SK-N-SH (cell line): Measurements from ENCODE around the gene LRRC27. TPM values are rescaled to one million over a fixed set of nuclear protein-coding genes. Genes with fewer than 3 reads are reported as not detected.

Experiments
- CTCF ChIA-PET: fragments of 300-600, 350-600 bp; formaldehyde crosslinking; extraction: SDS; loops from one replicate; lab custom pipeline; 2021; lab: Yijun Ruan, JAX
- POLR2A ChIA-PET: fragments of 350-600 bp; sonication (Branson Sonifier 250); formaldehyde crosslinking; extraction: SDS; loops from one replicate; lab custom pipeline; 2020; ENCODE audit warnings: antibody characterized with exemption, inconsistent platforms; lab: Yijun Ruan, JAX
- DNase-seq: peaks from one replicate; pipeline ENCODE4 v3.0.0; 2012
- H2AFZ ChIP-seq: fragments of 200-600 bp; sonication (generic); 2 replicates; pipeline ENCODE4 v1.8.1; 2016; ENCODE audit warnings: antibody characterized with exemption, mild to moderate bottlenecking, low read depth
- H3F3A ChIP-seq: fragments of 200-600 bp; sonication (generic); replicated peaks from 2 replicates; pipeline ENCODE3; 2016; ENCODE audit warnings: antibody characterized with exemption, mild to moderate bottlenecking; ENCODE audit not compliant: insufficient read depth
- H3K27ac ChIP-seq, 2 experiments: fragments of 200-500 bp in 1 of 2; fragments of 200-600 bp in 1 of 2; sonication (Bioruptor generic) in 1 of 2; sonication (generic), shearing (Covaris generic) in 1 of 2; 2 replicates each; pipeline versions ENCODE4 v1.5.1 to v1.6.1; 2014 to 2016; ENCODE audit warnings: low read depth in 2 of 2, inconsistent platforms in 1 of 2, low read length in 1 of 2, mild to moderate bottlenecking in 1 of 2, mixed read lengths in 1 of 2
- H3K27me3 ChIP-seq: fragments of 200-600 bp; sonication (generic), shearing (Covaris generic); 2 replicates; pipeline ENCODE4 v1.6.1; 2016; ENCODE audit warnings: mixed run types; ENCODE audit not compliant: insufficient read depth
- H3K36me3 ChIP-seq, 2 experiments: fragments of 200-500 bp in 1 of 2; fragments of 200-600 bp in 1 of 2; sonication (Bioruptor generic) in 1 of 2; sonication (generic) in 1 of 2; replicated peaks in 1 of 2; 2 replicates each; pipeline versions ENCODE3 to v1.5.1; 2014 to 2016; ENCODE audit warnings: low read length in 1 of 2, mild to moderate bottlenecking in 1 of 2; ENCODE audit not compliant: insufficient read depth in 2 of 2, control insufficient read depth in 1 of 2
- H3K4me1 ChIP-seq, 2 experiments: fragments of 200-500 bp in 1 of 2; fragments of 200-600 bp in 1 of 2; sonication (Bioruptor generic) in 1 of 2; sonication (generic), shearing (Covaris generic) in 1 of 2; 2 replicates each; pipeline versions ENCODE4 v1.5.1 to v1.6.1; 2014 to 2016; ENCODE audit warnings: low read depth in 1 of 2, low read length in 1 of 2, mixed run types in 1 of 2; ENCODE audit not compliant: insufficient read depth in 2 of 2, control insufficient read depth in 1 of 2
- H3K4me2 ChIP-seq: fragments of 200-600 bp; sonication (generic), shearing (Covaris generic); 2 replicates; pipeline ENCODE4 v1.6.1; 2017; ENCODE audit warnings: mixed run types
- H3K4me3 ChIP-seq, 2 experiments: fragments of 200-500 bp in 1 of 2; fragments of 200-600 bp in 1 of 2; sonication (Bioruptor generic) in 1 of 2; sonication (generic), shearing (Covaris generic) in 1 of 2; 2 replicates each; pipeline versions ENCODE4 v1.5.1 to v1.8.1; 2014 to 2016; ENCODE audit warnings: low read depth in 2 of 2, inconsistent platforms in 1 of 2, low read length in 1 of 2, mild to moderate bottlenecking in 1 of 2, mixed read lengths in 1 of 2, moderate library complexity in 1 of 2
- H3K79me2 ChIP-seq: fragments of 200-600 bp; sonication (generic); 2 replicates; pipeline ENCODE4 v1.8.1; 2017; ENCODE audit warnings: mild to moderate bottlenecking; ENCODE audit not compliant: insufficient read depth
- H3K9ac ChIP-seq: fragments of 200-600 bp; sonication (generic); 2 replicates; pipeline ENCODE4 v1.6.1; 2017; ENCODE audit warnings: mixed run types
- H3K9me2 ChIP-seq: fragments of 200-600 bp; sonication (generic); 2 replicates; pipeline ENCODE4 v1.6.1; 2017; ENCODE audit warnings: mixed run types
- H3K9me3 ChIP-seq: fragments of 200-600 bp; sonication (generic); 2 replicates; pipeline ENCODE4 v1.6.1; 2017; ENCODE audit warnings: mixed run types, mild to moderate bottlenecking, moderate library complexity
- H4K20me1 ChIP-seq: fragments of 200-600 bp; sonication (generic); 2 replicates; pipeline ENCODE4 v1.6.1; 2017; ENCODE audit warnings: mild to moderate bottlenecking, mixed run types; ENCODE audit not compliant: insufficient read depth
- CHD2 ChIP-seq: fragments of 150-350 bp; IDR thresholded peaks from 2 replicates; pipeline ENCODE4 v1.6.1; 2018; ENCODE audit warnings: low read length; ENCODE audit not compliant: partially characterized antibody
- EP300 ChIP-seq, 2 experiments: IDR thresholded peaks; 2 replicates each; pipeline versions ENCODE4 v1.4.0 to v1.6.1; 2012; ENCODE audit warnings: borderline replicate concordance in 1 of 2, low read depth in 1 of 2, low read length in 1 of 2
- EZH2phosphoT487 ChIP-seq: fragments of 200-600 bp; sonication (generic); IDR thresholded peaks from 2 replicates; pipeline ENCODE4 v1.6.1; 2017; ENCODE audit warnings: low read depth, mixed run types, mild to moderate bottlenecking, antibody characterized with exemption, moderate library complexity, borderline replicate concordance
- FOXJ3 ChIP-seq: sonication (generic); formaldehyde crosslinking; IDR thresholded peaks from 2 replicates; pipeline ENCODE4 v1.5.1; 2020; ENCODE audit warnings: mild to moderate bottlenecking, missing genetic modification reagents
- NRF1 ChIP-seq: IDR thresholded peaks from 2 replicates; pipeline ENCODE4 v1.6.1; 2012; ENCODE audit warnings: low read depth, mild to moderate bottlenecking, low read length
- RAD21 ChIP-seq: IDR thresholded peaks from 2 replicates; pipeline ENCODE4 v1.6.1; 2012; ENCODE audit warnings: mild to moderate bottlenecking, low read length
- RCOR1 ChIP-seq: fragments of 150-350 bp; IDR thresholded peaks from 2 replicates; pipeline ENCODE4 v1.6.1; 2017; ENCODE audit warnings: antibody characterized with exemption, low read length
- SIN3A ChIP-seq: IDR thresholded peaks from 2 replicates; pipeline ENCODE4 v1.6.1; 2012; ENCODE audit warnings: low read depth, mild to moderate bottlenecking, low read length, moderate library complexity, borderline replicate concordance
- SMC3 ChIP-seq: IDR thresholded peaks from 2 replicates; pipeline ENCODE4 v1.6.1; 2012; ENCODE audit warnings: low read depth, low read length, improper control_type of control experiment
- TAF1 ChIP-seq: IDR thresholded peaks from 2 replicates; pipeline ENCODE4 v1.6.1; 2012; ENCODE audit warnings: low read depth, mild to moderate bottlenecking, low read length, moderate library complexity, borderline replicate concordance
- WGBS: methylation state at CpG from one replicate; pipeline ENCODE4 v1.1.6; 2017; ENCODE audit warnings: low lambda C conversion rate; 5-methylcytosine and 5-hydroxymethylcytosine counted together
- polyA plus RNA-seq, 3 experiments: library from polyadenylated mRNA; depleted of rRNA; stranded (reverse); fragments of >200 nt; gene quantifications; 2 replicates each; pipeline ENCODE4 v1.2.3, GENCODE V29; 2012
- TF ChIP-seq, protein P1 (sequence below): IDR thresholded peaks from 2 replicates; pipeline ENCODE4 v1.4.0; 2012; ENCODE audit warnings: low read depth, borderline replicate concordance
- TF ChIP-seq, protein P2 (sequence below): fragments of 200-600 bp; sonication (generic); IDR thresholded peaks from 2 replicates; pipeline ENCODE4 v1.6.1; 2017; ENCODE audit warnings: antibody characterized with exemption, mild to moderate bottlenecking, moderate library complexity
- TF ChIP-seq, protein P3 (sequence below): IDR thresholded peaks from 2 replicates; pipeline ENCODE4 v1.6.1; 2012; ENCODE audit warnings: mild to moderate bottlenecking, low read depth, low read length, moderate library complexity
- TF ChIP-seq, protein P4 (sequence below): IDR thresholded peaks from 2 replicates; pipeline ENCODE4; 2012
- TF ChIP-seq, protein P5 (sequence below): IDR thresholded peaks from 2 replicates; pipeline ENCODE4 v1.4.0; 2012; ENCODE audit warnings: low read depth

LRRC27 gene
- polyA plus RNA-seq, 1 of the 3 experiments (the other 2 are of a cell fraction), result 10.0 TPM

DNA sequence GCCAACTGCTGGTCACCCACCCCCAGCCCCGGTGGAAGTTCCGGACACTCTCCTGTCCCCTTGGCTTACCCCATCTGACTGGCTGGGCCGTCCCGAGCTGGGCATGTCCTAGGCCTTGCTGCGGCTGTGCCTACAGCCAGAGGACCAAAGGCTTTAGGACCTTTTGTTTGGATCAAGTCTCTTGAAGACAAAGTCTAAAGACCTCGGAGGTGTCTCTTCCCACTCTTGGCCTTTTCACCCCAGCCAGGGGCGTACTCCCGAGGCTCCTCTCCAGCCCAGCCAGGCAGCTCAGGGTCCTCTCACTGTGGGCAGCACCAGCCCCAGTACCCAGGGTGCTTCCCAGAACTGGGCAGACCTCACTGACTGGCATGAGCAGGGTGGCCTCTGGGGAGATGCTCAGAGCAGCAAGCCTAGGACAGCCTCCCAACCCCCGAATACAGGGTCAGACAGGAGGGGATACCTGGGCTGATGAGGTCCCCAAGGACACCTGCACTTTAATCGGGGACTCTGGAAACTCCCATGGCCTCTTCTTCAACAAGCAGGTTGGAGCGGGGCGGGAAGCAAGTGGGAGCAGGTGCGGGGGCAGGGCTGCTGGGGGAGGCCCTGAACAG lies 62.3 kb downstream of the LRRC27 start:
- Histone ChIP-seq H3K9ac (no peak overlapping the region), H3K4me3 (no peak overlapping the region), H3F3A (peaks cover 3% of the 10 kb centered on the region), H4K20me1 (no peaks in the 10 kb centered on the region), H3K36me3 (no peaks in the 10 kb centered on the region), H3K9me2 (no peaks in the 10 kb centered on the region), H3K4me1 (peaks cover 4 to 20% of the 10 kb centered on the region in 2 experiments; a peak in 2 of 4 replicates), H2AFZ (no peak overlapping the region), H3K79me2 (peaks cover 8% of the 10 kb centered on the region; the same call in 1 of the 2 replicates), H3K27ac (no peak overlapping the region), H3K4me2 (no peak overlapping the region), H3K9me3 (no peaks in the 10 kb centered on the region), H3K27me3 (no peaks in the 10 kb centered on the region)
- CTCF ChIA-PET, result interaction anchor here (1.0 kb wide), 1 partner anchor 65 kb away, joined by 4 read pairs; no protein-coding TSS in a partner anchor
- POLR2A ChIA-PET, result interaction anchor here (1.0 kb wide), 1 partner anchor 112 kb away, joined by 3 read pairs; no protein-coding TSS in a partner anchor
- DNase-seq, result no peak
- WGBS, result 96% methylated on average over 8 of the region's 13 CpGs
- TF ChIP-seq, protein P1, sequence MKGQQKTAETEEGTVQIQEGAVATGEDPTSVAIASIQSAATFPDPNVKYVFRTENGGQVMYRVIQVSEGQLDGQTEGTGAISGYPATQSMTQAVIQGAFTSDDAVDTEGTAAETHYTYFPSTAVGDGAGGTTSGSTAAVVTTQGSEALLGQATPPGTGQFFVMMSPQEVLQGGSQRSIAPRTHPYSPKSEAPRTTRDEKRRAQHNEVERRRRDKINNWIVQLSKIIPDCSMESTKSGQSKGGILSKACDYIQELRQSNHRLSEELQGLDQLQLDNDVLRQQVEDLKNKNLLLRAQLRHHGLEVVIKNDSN, result no peak
- TF ChIP-seq CHD2, result no peak
- TF ChIP-seq EP300 (IDR thresholded peaks at IDR 0.05; ENCODE audit: borderline replicate concordance in 1 of 2, low read depth in 1 of 2, low read length in 1 of 2), result no peak
- TF ChIP-seq RAD21, result no peak
- no peak for TF ChIP-seq RCOR1
- no peak for TF ChIP-seq EZH2phosphoT487
- no peak for TF ChIP-seq TAF1
- TF ChIP-seq, protein P2, sequence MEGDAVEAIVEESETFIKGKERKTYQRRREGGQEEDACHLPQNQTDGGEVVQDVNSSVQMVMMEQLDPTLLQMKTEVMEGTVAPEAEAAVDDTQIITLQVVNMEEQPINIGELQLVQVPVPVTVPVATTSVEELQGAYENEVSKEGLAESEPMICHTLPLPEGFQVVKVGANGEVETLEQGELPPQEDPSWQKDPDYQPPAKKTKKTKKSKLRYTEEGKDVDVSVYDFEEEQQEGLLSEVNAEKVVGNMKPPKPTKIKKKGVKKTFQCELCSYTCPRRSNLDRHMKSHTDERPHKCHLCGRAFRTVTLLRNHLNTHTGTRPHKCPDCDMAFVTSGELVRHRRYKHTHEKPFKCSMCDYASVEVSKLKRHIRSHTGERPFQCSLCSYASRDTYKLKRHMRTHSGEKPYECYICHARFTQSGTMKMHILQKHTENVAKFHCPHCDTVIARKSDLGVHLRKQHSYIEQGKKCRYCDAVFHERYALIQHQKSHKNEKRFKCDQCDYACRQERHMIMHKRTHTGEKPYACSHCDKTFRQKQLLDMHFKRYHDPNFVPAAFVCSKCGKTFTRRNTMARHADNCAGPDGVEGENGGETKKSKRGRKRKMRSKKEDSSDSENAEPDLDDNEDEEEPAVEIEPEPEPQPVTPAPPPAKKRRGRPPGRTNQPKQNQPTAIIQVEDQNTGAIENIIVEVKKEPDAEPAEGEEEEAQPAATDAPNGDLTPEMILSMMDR, result no peak
- TF ChIP-seq FOXJ3 (CRISPR knock-in tag), result no peak
- TF ChIP-seq NRF1, result no peak
- TF ChIP-seq, protein P3, sequence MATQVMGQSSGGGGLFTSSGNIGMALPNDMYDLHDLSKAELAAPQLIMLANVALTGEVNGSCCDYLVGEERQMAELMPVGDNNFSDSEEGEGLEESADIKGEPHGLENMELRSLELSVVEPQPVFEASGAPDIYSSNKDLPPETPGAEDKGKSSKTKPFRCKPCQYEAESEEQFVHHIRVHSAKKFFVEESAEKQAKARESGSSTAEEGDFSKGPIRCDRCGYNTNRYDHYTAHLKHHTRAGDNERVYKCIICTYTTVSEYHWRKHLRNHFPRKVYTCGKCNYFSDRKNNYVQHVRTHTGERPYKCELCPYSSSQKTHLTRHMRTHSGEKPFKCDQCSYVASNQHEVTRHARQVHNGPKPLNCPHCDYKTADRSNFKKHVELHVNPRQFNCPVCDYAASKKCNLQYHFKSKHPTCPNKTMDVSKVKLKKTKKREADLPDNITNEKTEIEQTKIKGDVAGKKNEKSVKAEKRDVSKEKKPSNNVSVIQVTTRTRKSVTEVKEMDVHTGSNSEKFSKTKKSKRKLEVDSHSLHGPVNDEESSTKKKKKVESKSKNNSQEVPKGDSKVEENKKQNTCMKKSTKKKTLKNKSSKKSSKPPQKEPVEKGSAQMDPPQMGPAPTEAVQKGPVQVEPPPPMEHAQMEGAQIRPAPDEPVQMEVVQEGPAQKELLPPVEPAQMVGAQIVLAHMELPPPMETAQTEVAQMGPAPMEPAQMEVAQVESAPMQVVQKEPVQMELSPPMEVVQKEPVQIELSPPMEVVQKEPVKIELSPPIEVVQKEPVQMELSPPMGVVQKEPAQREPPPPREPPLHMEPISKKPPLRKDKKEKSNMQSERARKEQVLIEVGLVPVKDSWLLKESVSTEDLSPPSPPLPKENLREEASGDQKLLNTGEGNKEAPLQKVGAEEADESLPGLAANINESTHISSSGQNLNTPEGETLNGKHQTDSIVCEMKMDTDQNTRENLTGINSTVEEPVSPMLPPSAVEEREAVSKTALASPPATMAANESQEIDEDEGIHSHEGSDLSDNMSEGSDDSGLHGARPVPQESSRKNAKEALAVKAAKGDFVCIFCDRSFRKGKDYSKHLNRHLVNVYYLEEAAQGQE, result no peak
- TF ChIP-seq, protein P4, sequence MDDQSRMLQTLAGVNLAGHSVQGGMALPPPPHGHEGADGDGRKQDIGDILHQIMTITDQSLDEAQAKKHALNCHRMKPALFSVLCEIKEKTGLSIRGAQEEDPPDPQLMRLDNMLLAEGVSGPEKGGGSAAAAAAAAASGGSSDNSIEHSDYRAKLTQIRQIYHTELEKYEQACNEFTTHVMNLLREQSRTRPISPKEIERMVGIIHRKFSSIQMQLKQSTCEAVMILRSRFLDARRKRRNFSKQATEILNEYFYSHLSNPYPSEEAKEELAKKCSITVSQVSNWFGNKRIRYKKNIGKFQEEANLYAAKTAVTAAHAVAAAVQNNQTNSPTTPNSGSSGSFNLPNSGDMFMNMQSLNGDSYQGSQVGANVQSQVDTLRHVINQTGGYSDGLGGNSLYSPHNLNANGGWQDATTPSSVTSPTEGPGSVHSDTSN, result no peak
- TF ChIP-seq, protein P5, sequence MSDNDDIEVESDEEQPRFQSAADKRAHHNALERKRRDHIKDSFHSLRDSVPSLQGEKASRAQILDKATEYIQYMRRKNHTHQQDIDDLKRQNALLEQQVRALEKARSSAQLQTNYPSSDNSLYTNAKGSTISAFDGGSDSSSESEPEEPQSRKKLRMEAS, result no peak
- TF ChIP-seq SMC3, result no peak
- no peak for TF ChIP-seq SIN3A
